GM21737 (cell line): Measurements from ENCODE around the gene PTPRM.
"Not testable (repeated sequence)": the region's sequence is repeated elsewhere in the genome, so short reads cannot be mapped to it uniquely, and the experiment has no call there.

ENCODE experiments used
- ATAC-seq: cut with Tn5 transposase; IDR thresholded peaks from one replicate; pipeline ENCODE4 v1.9.1; 2021; ENCODE audit warnings: mild to moderate bottlenecking, moderate library complexity; ENCODE audit not compliant: unreplicated experiment

The PTPRM gene

GRCh38 chr18:7927119-7927518 is 360.0 kb downstream of the PTPRM start:
- no peak for ATAC-seq

- no peak for ATAC-seq
These were observed 364.6 kb downstream of the PTPRM start for GRCh38 chr18:7931763-7932162.

- no peak for ATAC-seq
These were observed 370.2 kb downstream of the PTPRM start for GRCh38 chr18:7937268-7937667.

- no peak for ATAC-seq
These were observed 372.4 kb downstream of the PTPRM start for GRCh38 chr18:7939521-7939920.

GRCh38 chr18:7940379-7940778 is 373.3 kb downstream of the PTPRM start:
- ATAC-seq, result no peak

- no peak for ATAC-seq
These were observed 373.9 kb downstream of the PTPRM start for GRCh38 chr18:7940971-7941370.

- ATAC-seq, result no peak
These were observed 374.4 kb downstream of the PTPRM start for GRCh38 chr18:7941533-7941932.

GRCh38 chr18:7945882-7946281 is 378.8 kb downstream of the PTPRM start:
- no peak for ATAC-seq

GRCh38 chr18:7946734-7947377 is 379.7 kb downstream of the PTPRM start:
- no peak for ATAC-seq

- no peak for ATAC-seq
These were observed 383.4 kb downstream of the PTPRM start for GRCh38 chr18:7950380-7951136.

- no peak for ATAC-seq
These were observed 386.2 kb downstream of the PTPRM start for GRCh38 chr18:7953095-7953958.

- no peak for ATAC-seq
These were observed 387.1 kb downstream of the PTPRM start for GRCh38 chr18:7954238-7954637.

GRCh38 chr18:7955175-7955574 is 388.1 kb downstream of the PTPRM start:
- ATAC-seq, result no peak

- no peak for ATAC-seq
These were observed 390.2 kb downstream of the PTPRM start for GRCh38 chr18:7957297-7957696.

- ATAC-seq, result no peak
These were observed 391.2 kb downstream of the PTPRM start for GRCh38 chr18:7958081-7958896.

- ATAC-seq, result no peak
These were observed 391.7 kb downstream of the PTPRM start for GRCh38 chr18:7958897-7959146.

- not testable (repeated sequence) for ATAC-seq
These were observed 399.6 kb downstream of the PTPRM start for GRCh38 chr18:7966682-7967081.

- ATAC-seq, result no peak
These were observed 407.2 kb downstream of the PTPRM start for GRCh38 chr18:7974200-7974874.

GRCh38 chr18:7977897-7978296 is 410.8 kb downstream of the PTPRM start:
- ATAC-seq, result no peak

GRCh38 chr18:7978834-7979233 is 411.7 kb downstream of the PTPRM start:
- no peak for ATAC-seq

GRCh38 chr18:7979714-7980113 is 412.6 kb downstream of the PTPRM start:
- no peak for ATAC-seq
